ENCODE results near the gene INO80D.
"Not testable (repeated sequence)": the region's sequence is repeated elsewhere in the genome, so short reads cannot be mapped to it uniquely, and the experiment has no call there.

Gene INO80D

DNA sequence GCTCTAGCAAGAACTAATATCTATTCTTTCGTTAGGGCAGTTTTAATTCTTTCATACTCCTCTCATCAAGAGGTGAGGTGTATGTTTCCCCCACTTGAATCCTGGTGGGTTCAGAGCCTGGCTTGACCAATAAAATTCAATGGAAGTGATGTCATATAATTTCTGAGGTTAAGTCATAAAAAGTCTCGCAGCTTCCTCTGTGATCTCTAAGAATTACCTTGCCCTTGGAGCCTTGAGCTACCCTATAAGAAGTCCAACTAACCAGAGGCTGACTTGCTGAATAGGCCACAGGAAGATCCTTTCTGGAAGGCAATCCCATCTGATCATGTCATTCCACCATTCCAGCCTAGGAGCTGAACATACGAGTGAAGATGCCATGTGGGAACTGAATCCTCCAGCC is 26.1 kb upstream of the INO80D start:
- DNase-seq (ENCODE audit: low spot score) = no peak
- no peak overlapping the region for H3K27ac ChIP-seq
- no peak overlapping the region for H3K4me3 ChIP-seq
- TF ChIP-seq, protein P1, sequence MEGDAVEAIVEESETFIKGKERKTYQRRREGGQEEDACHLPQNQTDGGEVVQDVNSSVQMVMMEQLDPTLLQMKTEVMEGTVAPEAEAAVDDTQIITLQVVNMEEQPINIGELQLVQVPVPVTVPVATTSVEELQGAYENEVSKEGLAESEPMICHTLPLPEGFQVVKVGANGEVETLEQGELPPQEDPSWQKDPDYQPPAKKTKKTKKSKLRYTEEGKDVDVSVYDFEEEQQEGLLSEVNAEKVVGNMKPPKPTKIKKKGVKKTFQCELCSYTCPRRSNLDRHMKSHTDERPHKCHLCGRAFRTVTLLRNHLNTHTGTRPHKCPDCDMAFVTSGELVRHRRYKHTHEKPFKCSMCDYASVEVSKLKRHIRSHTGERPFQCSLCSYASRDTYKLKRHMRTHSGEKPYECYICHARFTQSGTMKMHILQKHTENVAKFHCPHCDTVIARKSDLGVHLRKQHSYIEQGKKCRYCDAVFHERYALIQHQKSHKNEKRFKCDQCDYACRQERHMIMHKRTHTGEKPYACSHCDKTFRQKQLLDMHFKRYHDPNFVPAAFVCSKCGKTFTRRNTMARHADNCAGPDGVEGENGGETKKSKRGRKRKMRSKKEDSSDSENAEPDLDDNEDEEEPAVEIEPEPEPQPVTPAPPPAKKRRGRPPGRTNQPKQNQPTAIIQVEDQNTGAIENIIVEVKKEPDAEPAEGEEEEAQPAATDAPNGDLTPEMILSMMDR (IDR thresholded peaks at IDR 0.05) = no peak

GRCh38 chr2:206108713-206109112 is 22.7 kb upstream of the INO80D start:
- Histone ChIP-seq H3K4me3 (no peak overlapping the region), H3K27ac (no peak overlapping the region)
- no peak for DNase-seq (ENCODE audit: low spot score)
- TF ChIP-seq, protein P1 (IDR thresholded peaks at IDR 0.05) = no peak

GRCh38 chr2:206105541-206105940 is 19.6 kb upstream of the INO80D start:
- H3K27ac ChIP-seq = no peak overlapping the region
- TF ChIP-seq, protein P1 (IDR thresholded peaks at IDR 0.05) = no peak
- H3K4me3 ChIP-seq = no peak overlapping the region
- no peak for DNase-seq (ENCODE audit: low spot score)

DNA sequence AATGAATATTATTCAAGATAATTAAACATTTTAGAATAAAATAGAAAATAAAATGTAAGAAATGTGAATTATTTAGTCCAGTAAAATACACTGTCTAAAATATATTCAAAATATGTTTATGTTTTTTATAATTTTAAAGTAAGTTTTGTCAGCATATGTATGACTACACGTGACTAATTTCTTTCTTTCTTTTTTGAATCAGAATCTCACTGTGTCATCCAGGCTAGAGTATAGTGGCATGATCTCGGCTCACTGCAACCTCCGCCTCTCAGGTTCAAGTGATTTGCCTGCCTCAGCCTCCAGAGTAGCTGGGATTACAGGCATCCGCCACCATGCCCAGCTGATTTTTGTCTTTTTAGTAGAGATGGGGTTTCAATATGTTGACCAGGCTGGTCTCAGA is 19.1 kb upstream of the INO80D start:
- no peak overlapping the region for H3K27ac ChIP-seq
- H3K4me3 ChIP-seq = no peak overlapping the region
- TF ChIP-seq, protein P1 (IDR thresholded peaks at IDR 0.05) = no peak
- no peak for DNase-seq (ENCODE audit: low spot score)

- H3K4me3 ChIP-seq; DNase-seq (ENCODE audit: low spot score); H3K27ac ChIP-seq: not testable (repeated sequence)
Measured at GRCh38 chr2:206098872-206099271, 12.9 kb upstream of the INO80D start.

DNA sequence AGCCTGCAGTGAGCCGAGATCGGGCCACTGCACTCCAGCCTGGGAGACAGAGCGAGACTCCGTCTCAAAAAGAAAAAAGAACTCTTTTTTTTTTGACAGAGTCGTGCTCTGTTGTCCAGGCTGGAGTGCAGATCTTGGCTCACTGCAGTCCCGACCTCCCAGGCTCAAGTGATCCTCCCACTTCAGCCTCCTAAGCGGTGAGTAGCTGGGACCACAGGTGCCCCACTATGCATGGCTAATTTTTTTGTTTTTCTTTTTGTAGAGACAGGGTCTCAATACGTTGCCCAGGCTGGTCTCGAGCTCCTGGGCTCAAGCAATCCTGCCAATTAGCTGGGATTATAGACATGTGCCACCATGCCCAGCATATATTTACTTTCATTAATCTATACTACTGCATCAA is 12.5 kb upstream of the INO80D start:
- DNase-seq (ENCODE audit: low spot score) = no peak
- Histone ChIP-seq H3K4me3 (no peak overlapping the region), H3K27ac (no peak overlapping the region)
- TF ChIP-seq, protein P1 (IDR thresholded peaks at IDR 0.05) = no peak

GRCh38 chr2:206096876-206097275 is 10.9 kb upstream of the INO80D start:
- H3K27ac ChIP-seq = no peak overlapping the region
- H3K4me3 ChIP-seq = no peak overlapping the region
- no peak for DNase-seq (ENCODE audit: low spot score)
- TF ChIP-seq, protein P1 (IDR thresholded peaks at IDR 0.05) = no peak

All from coronary artery (tissue), 2 donors.